ENCODE results near the gene ATP2A3. TPM values are rescaled to one million over a fixed set of nuclear protein-coding genes. Genes with fewer than 3 reads are reported as not detected.
A peak's percentile ranks its signal among the peaks of the same experiment; 100 is the strongest.

The ATP2A3 gene
- total and polyA plus RNA-seq, 3 experiments from 2014 or later, result 105 to 111 (median 108) TPM

- H3K36me3 ChIP-seq (ENCODE audit: insufficient read depth, low read length), result peaks cover 5% of the 10 kb centered on the region
- peak in 4 of 5 donors; percentile 19 to 57 (median 40) for DNase-seq
- peak overlapping the region; percentile 84 to 96 (median 91) for H3K4me3 Mint-ChIP-seq
- ChIA-PET POLR2A (interaction anchor here (0.6 kb wide), 1 partner anchor 95 kb away, joined by 3 read pairs; no protein-coding TSS in a partner anchor), CTCF (interaction anchor here (0.9 to 2.5 kb wide), 3 partner anchors 23 to 48 kb away, joined by 3 to 11 read pairs (median 5); no protein-coding TSS in a partner anchor)
- no peaks in the 10 kb centered on the region for H3K27me3 Mint-ChIP-seq
- peaks cover 60% of the 10 kb centered on the region for H3K4me1 ChIP-seq (ENCODE audit: insufficient read depth, low read length)
- H3K4me3 ChIP-seq (ENCODE audit: low read length), result peak overlapping the region; percentile 92
- peaks cover 0 to 2% (median 0%) of the 10 kb centered on the region in 5 donors for H3K9me3 Mint-ChIP-seq
- peaks cover 0 to 40% (median 6%) of the 10 kb centered on the region in 3 donors for H3K36me3 Mint-ChIP-seq
- no peaks in the 10 kb centered on the region for H3K27me3 ChIP-seq (ENCODE audit: insufficient read depth, low read length, poor library complexity, severe bottlenecking)
- H3K4me1 Mint-ChIP-seq, result peaks cover 69 to 78% (median 77%) of the 10 kb centered on the region in 3 donors
- H3K9me3 ChIP-seq (ENCODE audit: low read length), result no peaks in the 10 kb centered on the region
- peak overlapping the region; percentile 40 for H3K27ac ChIP-seq (ENCODE audit: low read depth, low read length)
- H3K27ac Mint-ChIP-seq, result peak overlapping the region; percentile 78 to 99 (median 92)
Measured at GRCh38 chr17:3961564-3962047, 2.6 kb downstream of the ATP2A3 start.

DNA sequence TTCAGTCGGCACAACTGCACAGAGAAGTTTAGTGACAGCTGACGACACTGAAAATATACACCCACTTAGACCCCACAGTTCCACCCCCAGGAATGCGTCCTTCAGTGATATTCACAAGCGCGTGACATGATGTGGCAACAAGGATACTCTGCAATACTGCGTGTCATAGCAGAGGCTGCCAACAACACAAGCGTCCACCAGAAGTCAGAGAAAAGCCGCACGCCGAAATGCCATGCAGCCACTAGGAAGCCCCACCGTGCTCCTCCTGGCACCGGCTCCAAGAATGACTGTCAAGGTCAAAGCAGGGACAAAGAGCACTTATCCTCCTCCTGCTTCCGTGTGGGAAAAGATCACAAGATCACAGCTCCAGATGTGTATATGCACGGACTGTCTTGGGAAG lies 3.5 kb downstream of the ATP2A3 start:
- ChIA-PET CTCF (interaction anchor here (0.9 to 2.5 kb wide), 3 partner anchors 22 to 47 kb away, joined by 3 to 11 read pairs (median 5); no protein-coding TSS in a partner anchor), POLR2A (no interaction called here)
- peaks cover 5% of the 10 kb centered on the region for H3K36me3 ChIP-seq (ENCODE audit: insufficient read depth, low read length)
- no peaks in the 10 kb centered on the region for H3K27me3 Mint-ChIP-seq
- peaks cover 0 to 46% (median 6%) of the 10 kb centered on the region in 3 donors for H3K36me3 Mint-ChIP-seq
- peak overlapping the region; percentile 69 to 99 (median 88) for H3K27ac Mint-ChIP-seq
- no peak overlapping the region for H3K27ac ChIP-seq (ENCODE audit: low read depth, low read length)
- no peaks in the 10 kb centered on the region for H3K27me3 ChIP-seq (ENCODE audit: insufficient read depth, low read length, poor library complexity, severe bottlenecking)
- peak overlapping the region; percentile 59 to 96 (median 90) for H3K4me3 Mint-ChIP-seq
- H3K9me3 ChIP-seq (ENCODE audit: low read length), result no peaks in the 10 kb centered on the region
- DNase-seq, result no peak
- no peak overlapping the region for H3K4me3 ChIP-seq (ENCODE audit: low read length)
- H3K4me1 ChIP-seq (ENCODE audit: insufficient read depth, low read length), result peaks cover 65% of the 10 kb centered on the region
- H3K9me3 Mint-ChIP-seq, result peaks cover 0 to 2% (median 0%) of the 10 kb centered on the region in 5 donors
- H3K4me1 Mint-ChIP-seq, result peaks cover 73 to 81% (median 80%) of the 10 kb centered on the region in 3 donors

GRCh38 chr17:3959921-3960601 lies 4.2 kb downstream of the ATP2A3 start:
- peaks cover 60% of the 10 kb centered on the region for H3K4me1 ChIP-seq (ENCODE audit: insufficient read depth, low read length)
- no peak overlapping the region for H3K4me3 ChIP-seq (ENCODE audit: low read length)
- H3K36me3 Mint-ChIP-seq, result peaks cover 0 to 52% (median 6%) of the 10 kb centered on the region in 3 donors
- no peaks in the 10 kb centered on the region for H3K9me3 ChIP-seq (ENCODE audit: low read length)
- POLR2A ChIA-PET, result interaction anchor here (0.6 kb wide), 1 partner anchor 184 kb away, joined by 4 read pairs; no protein-coding TSS in a partner anchor
- peaks cover 0 to 2% (median 0%) of the 10 kb centered on the region in 5 donors for H3K9me3 Mint-ChIP-seq
- no peaks in the 10 kb centered on the region for H3K27me3 ChIP-seq (ENCODE audit: insufficient read depth, low read length, poor library complexity, severe bottlenecking)
- H3K27ac ChIP-seq (ENCODE audit: low read depth, low read length), result peak overlapping the region; percentile 41
- CTCF ChIA-PET, result interaction anchor here (2.5 kb wide), 1 partner anchor 46 kb away, joined by 11 read pairs; no protein-coding TSS in a partner anchor
- H3K4me3 Mint-ChIP-seq, result peak overlapping the region in 6 of 7 donors; percentile 56 to 96 (median 80)
- no peaks in the 10 kb centered on the region for H3K27me3 Mint-ChIP-seq
- H3K36me3 ChIP-seq (ENCODE audit: insufficient read depth, low read length), result peaks cover 5% of the 10 kb centered on the region
- H3K27ac Mint-ChIP-seq, result peak overlapping the region; percentile 69 to 93 (median 86)
- DNase-seq, result no peak
- H3K4me1 Mint-ChIP-seq, result peaks cover 67 to 79% (median 75%) of the 10 kb centered on the region in 3 donors

DNA sequence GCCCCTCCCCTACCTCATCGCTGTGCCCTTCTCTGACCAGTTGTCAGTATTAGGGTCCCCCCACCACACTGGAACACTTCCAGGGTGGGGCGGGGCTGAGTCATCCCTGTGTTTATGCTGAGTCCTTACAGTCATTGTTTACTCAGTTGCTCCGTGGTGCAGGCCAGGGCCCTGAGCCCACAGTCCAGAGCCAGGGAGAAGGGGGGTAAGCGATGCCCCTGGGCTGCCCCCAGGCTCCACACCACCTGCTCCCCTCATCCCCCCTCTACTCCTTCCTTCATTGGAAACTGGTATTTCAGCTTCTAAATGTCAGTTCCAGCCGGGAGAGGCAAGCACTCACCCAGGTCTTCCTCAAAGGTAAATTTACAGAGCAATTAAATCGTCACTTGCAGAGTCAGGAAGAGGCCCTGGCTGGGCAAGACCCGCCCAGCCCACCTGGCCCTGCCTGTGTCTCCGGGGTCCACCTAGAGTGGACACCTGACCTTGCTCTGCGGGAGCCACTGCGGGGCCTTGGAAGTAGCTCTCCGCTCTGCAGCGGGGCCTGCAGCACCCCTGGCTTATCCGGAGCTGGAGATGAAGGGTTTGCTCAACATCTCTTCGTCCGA lies 4.8 kb downstream of the ATP2A3 start:
- Histone ChIP-seq H3K9me3 (ENCODE audit: low read length) (no peaks in the 10 kb centered on the region), H3K27ac (ENCODE audit: low read depth, low read length) (peak overlapping the region; percentile 41), H3K4me3 (ENCODE audit: low read length) (no peak overlapping the region), H3K27me3 (ENCODE audit: insufficient read depth, low read length, poor library complexity, severe bottlenecking) (no peaks in the 10 kb centered on the region), H3K36me3 (ENCODE audit: insufficient read depth, low read length) (peaks cover 5% of the 10 kb centered on the region), H3K4me1 (ENCODE audit: insufficient read depth, low read length) (peaks cover 60% of the 10 kb centered on the region)
- CTCF ChIA-PET, result interaction anchor here (2.5 kb wide), 1 partner anchor 46 kb away, joined by 11 read pairs; no protein-coding TSS in a partner anchor
- POLR2A ChIA-PET, result no interaction called here
- peaks cover 65 to 75% (median 69%) of the 10 kb centered on the region in 3 donors for H3K4me1 Mint-ChIP-seq
- H3K27me3 Mint-ChIP-seq, result no peaks in the 10 kb centered on the region
- peak overlapping the region; percentile 66 to 98 (median 86) for H3K27ac Mint-ChIP-seq
- peaks cover 0 to 2% (median 0%) of the 10 kb centered on the region in 5 donors for H3K9me3 Mint-ChIP-seq
- no peak for DNase-seq
- peak overlapping the region in 4 of 7 donors; percentile 34 to 56 (median 44) for H3K4me3 Mint-ChIP-seq
- peaks cover 0 to 51% (median 6%) of the 10 kb centered on the region in 3 donors for H3K36me3 Mint-ChIP-seq

DNA sequence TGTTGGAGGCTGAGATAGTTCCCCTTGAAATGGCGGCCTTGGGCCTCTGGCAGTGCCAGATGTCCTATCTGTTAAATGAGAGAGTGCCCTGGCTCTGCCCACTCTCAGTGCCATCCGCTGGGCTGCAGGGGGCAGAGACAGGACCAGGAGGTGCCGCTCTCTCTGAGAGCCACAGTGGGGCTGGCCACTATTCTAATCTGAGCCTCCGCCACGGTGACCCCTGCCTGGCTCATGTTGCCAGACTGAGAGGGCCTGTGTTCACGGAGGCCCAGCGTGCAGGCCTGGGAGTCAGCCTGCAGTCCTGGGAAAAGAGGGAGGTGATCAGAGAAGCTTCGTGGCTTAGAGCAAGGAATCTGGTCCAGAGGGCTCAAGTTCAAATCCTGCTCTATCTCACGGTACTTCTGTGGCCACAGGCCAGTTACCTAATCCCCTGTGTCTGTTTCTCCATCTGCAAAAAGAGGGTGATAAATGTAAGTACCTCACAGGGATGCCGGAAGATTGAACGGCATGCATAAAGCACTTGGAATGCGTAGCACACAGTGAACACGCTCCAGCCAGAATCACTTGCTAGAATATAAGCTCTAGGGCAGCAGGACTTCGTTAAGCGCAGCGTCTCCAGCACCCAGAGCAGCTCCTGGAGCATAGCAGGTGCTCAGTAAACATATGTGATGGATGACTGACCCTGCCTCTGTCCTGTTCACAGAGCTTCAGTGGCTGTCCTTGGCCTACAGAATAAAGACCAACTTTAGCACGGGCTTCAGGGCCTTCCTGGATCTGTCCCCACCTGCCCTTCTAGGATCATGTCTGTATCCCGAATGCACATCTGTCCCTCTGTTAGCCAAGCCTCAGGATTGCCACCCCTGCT lies 6.3 kb downstream of the ATP2A3 start:
- Mint-ChIP-seq H3K27ac (peak overlapping the region in 3 of 8 donors; percentile 24 to 92 (median 80)), H3K36me3 (peaks cover 0 to 58% (median 6%) of the 10 kb centered on the region in 3 donors), H3K9me3 (no peaks in the 10 kb centered on the region), H3K4me1 (peaks cover 61 to 70% (median 65%) of the 10 kb centered on the region in 3 donors), H3K4me3 (peak overlapping the region in 2 of 7 donors; percentile 20 to 49), H3K27me3 (no peaks in the 10 kb centered on the region)
- peaks cover 55% of the 10 kb centered on the region for H3K4me1 ChIP-seq (ENCODE audit: insufficient read depth, low read length)
- ChIA-PET CTCF (interaction anchor here (1.2 to 1.3 kb wide), 2 partner anchors 44 to 47 kb away, joined by 3 to 4 read pairs; no protein-coding TSS in a partner anchor), POLR2A (no interaction called here)
- no peak overlapping the region for H3K27ac ChIP-seq (ENCODE audit: low read depth, low read length)
- H3K36me3 ChIP-seq (ENCODE audit: insufficient read depth, low read length), result peaks cover 5% of the 10 kb centered on the region
- no peaks in the 10 kb centered on the region for H3K27me3 ChIP-seq (ENCODE audit: insufficient read depth, low read length, poor library complexity, severe bottlenecking)
- H3K9me3 ChIP-seq (ENCODE audit: low read length), result no peaks in the 10 kb centered on the region
- no peak overlapping the region for H3K4me3 ChIP-seq (ENCODE audit: low read length)
- DNase-seq, result no peak

- no peak overlapping the region for H3K27ac ChIP-seq (ENCODE audit: low read depth, low read length)
- peak in 1 of 5 donors; percentile 19 for DNase-seq
- H3K4me3 ChIP-seq (ENCODE audit: low read length), result no peak overlapping the region
- H3K9me3 ChIP-seq (ENCODE audit: low read length), result no peaks in the 10 kb centered on the region
- Mint-ChIP-seq H3K27ac (peak overlapping the region in 7 of 8 donors; percentile 39 to 92 (median 80)), H3K4me3 (peak overlapping the region in 5 of 7 donors; percentile 31 to 50 (median 49)), H3K27me3 (no peaks in the 10 kb centered on the region), H3K4me1 (peaks cover 51 to 62% (median 55%) of the 10 kb centered on the region in 3 donors), H3K36me3 (peaks cover 0 to 62% (median 7%) of the 10 kb centered on the region in 3 donors), H3K9me3 (no peaks in the 10 kb centered on the region)
- ChIA-PET CTCF (interaction anchor here (1.2 to 1.3 kb wide), 2 partner anchors 43 to 48 kb away, joined by 3 to 4 read pairs; no protein-coding TSS in a partner anchor), POLR2A (interaction anchor here (0.6 kb wide), 1 partner anchor 69 kb away, joined by 10 read pairs; no protein-coding TSS in a partner anchor)
- H3K4me1 ChIP-seq (ENCODE audit: insufficient read depth, low read length), result peaks cover 46% of the 10 kb centered on the region
- peaks cover 5% of the 10 kb centered on the region for H3K36me3 ChIP-seq (ENCODE audit: insufficient read depth, low read length)
- no peaks in the 10 kb centered on the region for H3K27me3 ChIP-seq (ENCODE audit: insufficient read depth, low read length, poor library complexity, severe bottlenecking)
Measured at GRCh38 chr17:3956983-3957382, 7.3 kb downstream of the ATP2A3 start.

Measured in CD8-positive, alpha-beta memory T cell (primary cell).